ENCODE data around the gene RTF2. TPM values are rescaled to one million over a fixed set of nuclear protein-coding genes. Genes with fewer than 3 reads are reported as not detected.
A peak's percentile ranks its signal among the peaks of the same experiment; 100 is the strongest.

RTF2 gene
- total and polyA plus RNA-seq, 8 donors, result 5.5 to 87.5 (median 54.7) TPM

DNA sequence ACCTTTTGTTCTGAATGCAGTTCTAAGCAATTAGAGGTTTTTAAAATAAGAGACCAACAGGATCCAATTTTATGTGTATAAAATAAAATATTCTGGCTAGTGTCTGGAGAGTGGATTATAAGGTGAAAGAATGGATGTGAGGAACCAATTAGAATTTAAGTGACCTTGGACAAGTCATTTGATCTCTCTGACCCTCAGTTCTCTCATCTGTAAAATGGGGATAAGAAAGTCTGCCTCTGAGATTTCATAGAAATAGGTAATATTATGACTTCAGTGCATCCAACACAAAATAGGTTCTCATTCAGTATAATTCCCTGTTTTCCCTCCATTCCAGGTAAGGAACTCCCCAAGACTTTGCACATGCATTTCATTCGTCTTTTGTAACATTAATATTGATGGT is 37.5 kb upstream of the RTF2 start:
- no peak overlapping the region for H3K27ac ChIP-seq
- 63 to 84% (median 79%) methylated on average over 1 of the region's 1 CpG for WGBS, 5 donors
- no peaks in the 10 kb centered on the region for H3K9me3 ChIP-seq
- H3K36me3 ChIP-seq, result no peaks in the 10 kb centered on the region
- H3K4me3 ChIP-seq, result no peak overlapping the region
- peaks cover 0 to 22% (median 5%) of the 10 kb centered on the region in 4 donors for H3K4me1 ChIP-seq
- H3K27me3 ChIP-seq, result no peaks in the 10 kb centered on the region
- no peak for DNase-seq
- TF ChIP-seq, protein P1, sequence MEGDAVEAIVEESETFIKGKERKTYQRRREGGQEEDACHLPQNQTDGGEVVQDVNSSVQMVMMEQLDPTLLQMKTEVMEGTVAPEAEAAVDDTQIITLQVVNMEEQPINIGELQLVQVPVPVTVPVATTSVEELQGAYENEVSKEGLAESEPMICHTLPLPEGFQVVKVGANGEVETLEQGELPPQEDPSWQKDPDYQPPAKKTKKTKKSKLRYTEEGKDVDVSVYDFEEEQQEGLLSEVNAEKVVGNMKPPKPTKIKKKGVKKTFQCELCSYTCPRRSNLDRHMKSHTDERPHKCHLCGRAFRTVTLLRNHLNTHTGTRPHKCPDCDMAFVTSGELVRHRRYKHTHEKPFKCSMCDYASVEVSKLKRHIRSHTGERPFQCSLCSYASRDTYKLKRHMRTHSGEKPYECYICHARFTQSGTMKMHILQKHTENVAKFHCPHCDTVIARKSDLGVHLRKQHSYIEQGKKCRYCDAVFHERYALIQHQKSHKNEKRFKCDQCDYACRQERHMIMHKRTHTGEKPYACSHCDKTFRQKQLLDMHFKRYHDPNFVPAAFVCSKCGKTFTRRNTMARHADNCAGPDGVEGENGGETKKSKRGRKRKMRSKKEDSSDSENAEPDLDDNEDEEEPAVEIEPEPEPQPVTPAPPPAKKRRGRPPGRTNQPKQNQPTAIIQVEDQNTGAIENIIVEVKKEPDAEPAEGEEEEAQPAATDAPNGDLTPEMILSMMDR (IDR thresholded peaks at IDR 0.05), result no peak
- TF ChIP-seq POLR2AphosphoS5 (IDR thresholded peaks at IDR 0.05), result no peak
- no peak for TF ChIP-seq POLR2A (IDR thresholded peaks at IDR 0.05)
- TF ChIP-seq EP300 (IDR thresholded peaks at IDR 0.05), result no peak
- intact Hi-C loops (cut with DNase I; ENCODE audit: low total_unique reads), result no loop called here

DNA sequence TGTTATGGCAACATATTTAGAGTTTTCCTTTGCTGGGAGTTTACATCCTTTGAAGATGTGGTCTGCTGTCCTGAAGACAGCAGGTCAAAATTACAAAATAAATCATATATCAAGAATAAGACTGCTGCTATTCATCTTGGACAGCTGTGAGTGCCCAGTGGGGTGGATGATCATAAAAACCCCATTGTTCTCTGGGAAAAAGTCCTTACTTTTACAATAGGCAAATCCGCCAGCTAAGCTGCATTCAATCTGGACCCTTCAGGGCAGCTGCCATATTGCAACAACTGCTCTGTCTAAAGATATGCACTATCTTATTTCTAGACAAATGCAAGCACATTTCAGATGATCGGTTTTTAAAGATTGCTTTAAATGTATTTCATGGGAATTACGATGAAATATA is 37.0 kb upstream of the RTF2 start:
- H3K27ac ChIP-seq, result no peak overlapping the region
- peaks cover 0 to 22% (median 5%) of the 10 kb centered on the region in 4 donors for H3K4me1 ChIP-seq
- H3K27me3 ChIP-seq, result no peaks in the 10 kb centered on the region
- intact Hi-C loops (cut with DNase I; ENCODE audit: low total_unique reads), result no loop called here
- H3K36me3 ChIP-seq, result no peaks in the 10 kb centered on the region
- H3K9me3 ChIP-seq, result no peaks in the 10 kb centered on the region
- WGBS, 5 donors, result 85 to 93% (median 89%) methylated on average over 3 of the region's 3 CpGs
- TF ChIP-seq POLR2A (IDR thresholded peaks at IDR 0.05) (no peak), POLR2AphosphoS5 (IDR thresholded peaks at IDR 0.05) (no peak), EP300 (IDR thresholded peaks at IDR 0.05) (no peak)
- TF ChIP-seq, protein P1 (IDR thresholded peaks at IDR 0.05), result no peak
- no peak for DNase-seq
- H3K4me3 ChIP-seq, result no peak overlapping the region

DNA sequence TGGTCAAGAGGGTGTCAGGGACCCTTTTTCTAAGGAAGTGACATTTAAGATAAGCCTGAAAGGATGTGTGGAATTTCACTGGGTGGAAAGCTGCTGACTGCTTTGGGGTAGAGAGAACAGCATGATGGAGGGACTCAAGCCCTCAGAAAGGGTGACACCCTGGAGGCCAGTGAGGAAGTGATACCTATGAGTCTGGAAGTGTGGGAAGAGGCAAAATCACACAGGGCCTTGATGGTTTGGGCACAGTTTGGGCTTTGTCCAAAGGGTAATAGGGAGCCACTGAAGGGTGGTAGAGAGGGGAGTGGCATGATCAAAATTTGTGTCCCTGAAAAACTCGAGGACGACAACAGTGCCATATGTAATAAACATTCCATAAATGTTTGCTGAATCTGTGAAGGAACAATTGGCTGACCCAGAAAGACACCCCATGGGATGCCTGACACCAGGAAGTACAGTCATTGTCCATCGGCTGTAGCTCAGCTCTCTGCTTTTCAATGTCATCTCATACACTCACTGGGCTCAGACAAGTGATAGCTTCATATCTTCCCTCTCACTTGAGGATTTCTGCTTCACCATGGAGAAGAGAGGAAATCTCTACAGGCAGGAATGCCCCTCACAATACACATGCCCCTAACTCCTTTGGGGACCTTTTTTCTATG is 35.1 kb upstream of the RTF2 start:
- H3K4me1 ChIP-seq, result peaks cover 0 to 22% (median 5%) of the 10 kb centered on the region in 4 donors
- H3K4me3 ChIP-seq, result no peak overlapping the region
- H3K27me3 ChIP-seq, result no peaks in the 10 kb centered on the region
- WGBS, 5 donors, result 60 to 76% (median 65%) methylated on average over 3 of the region's 3 CpGs
- H3K36me3 ChIP-seq, result no peaks in the 10 kb centered on the region
- TF ChIP-seq EP300 (IDR thresholded peaks at IDR 0.05) (no peak), POLR2A (IDR thresholded peaks at IDR 0.05) (no peak), POLR2AphosphoS5 (IDR thresholded peaks at IDR 0.05) (no peak)
- TF ChIP-seq, protein P1 (IDR thresholded peaks at IDR 0.05), result no peak
- no peak for DNase-seq
- no peak overlapping the region for H3K27ac ChIP-seq
- intact Hi-C loops (cut with DNase I; ENCODE audit: low total_unique reads), result no loop called here
- no peaks in the 10 kb centered on the region for H3K9me3 ChIP-seq

DNA sequence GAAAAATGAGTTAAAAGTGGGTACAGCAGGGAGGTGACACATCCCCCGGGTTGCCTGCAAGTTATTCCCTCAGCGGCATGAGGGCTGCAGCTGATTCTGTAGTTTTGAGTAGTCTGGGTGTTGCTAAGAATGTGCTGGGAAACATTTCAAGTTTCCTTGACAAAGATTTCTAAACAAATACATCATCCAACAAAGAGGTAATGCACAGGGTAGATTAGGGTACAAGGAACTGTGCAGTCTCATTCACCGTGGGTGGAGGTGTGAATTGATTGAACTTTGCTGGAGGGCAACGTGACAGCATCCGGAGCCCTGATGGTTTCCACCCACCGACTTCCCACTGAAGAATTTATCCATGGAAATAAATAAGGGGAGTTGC is 34.6 kb upstream of the RTF2 start:
- Histone ChIP-seq H3K4me3 (no peak overlapping the region), H3K36me3 (no peaks in the 10 kb centered on the region), H3K27ac (no peak overlapping the region), H3K9me3 (no peaks in the 10 kb centered on the region), H3K4me1 (peaks cover 0 to 18% (median 5%) of the 10 kb centered on the region in 4 donors), H3K27me3 (no peaks in the 10 kb centered on the region)
- TF ChIP-seq EP300 (IDR thresholded peaks at IDR 0.05) (no peak), POLR2A (IDR thresholded peaks at IDR 0.05) (no peak), POLR2AphosphoS5 (IDR thresholded peaks at IDR 0.05) (no peak)
- TF ChIP-seq, protein P1 (IDR thresholded peaks at IDR 0.05), result no peak
- DNase-seq, result peak in 1 of 2 donors; percentile 42
- intact Hi-C loops (cut with DNase I; ENCODE audit: low total_unique reads), result no loop called here
- WGBS, 5 donors, result 39 to 48% (median 44%) methylated on average over 5 to 6 of the region's 6 CpGs
